Measurements from ENCODE around the gene ARHGEF28. TPM values are rescaled to one million over a fixed set of nuclear protein-coding genes. Genes with fewer than 3 reads are reported as not detected.

The ARHGEF28 gene
- total and polyA plus RNA-seq, 8 donors: 13.9 to 156 (median 55.7) TPM

DNA sequence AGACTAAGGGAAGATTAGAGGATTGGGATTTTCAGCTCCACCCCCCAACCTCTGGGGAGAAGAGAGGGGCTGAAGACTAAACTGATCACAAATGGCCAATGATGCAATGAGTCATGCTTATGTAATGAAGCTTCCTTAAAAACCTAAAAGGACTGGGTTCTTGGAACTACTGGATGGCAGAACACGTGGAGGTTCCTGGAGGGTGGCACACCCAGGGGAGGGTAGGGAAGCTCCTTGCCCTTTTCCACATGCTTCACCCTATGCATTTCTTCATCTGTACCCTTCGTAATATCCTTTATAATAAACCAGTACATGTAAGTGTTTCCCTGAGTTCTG lies 48.6 kb downstream of the ARHGEF28 start:
- Histone ChIP-seq H3K36me3 (no peaks in the 10 kb centered on the region), H3K4me3 (no peak overlapping the region), H3K27me3 (no peaks in the 10 kb centered on the region), H3K27ac (peak overlapping the region; percentile 70 to 80 (median 78)), H3K9me3 (no peaks in the 10 kb centered on the region), H3K4me1 (peaks cover 19 to 71% (median 40%) of the 10 kb centered on the region in 4 donors)
- 63 to 69% (median 67%) methylated on average over 2 of the region's 2 CpGs for WGBS, 5 donors
- intact Hi-C loops (cut with DNase I; ENCODE audit: low total_unique reads): no loop called here
- TF ChIP-seq POLR2A (IDR thresholded peaks at IDR 0.05) (no peak), EP300 (IDR thresholded peaks at IDR 0.05) (no peak), POLR2AphosphoS5 (IDR thresholded peaks at IDR 0.05) (no peak)
- TF ChIP-seq, protein P1, sequence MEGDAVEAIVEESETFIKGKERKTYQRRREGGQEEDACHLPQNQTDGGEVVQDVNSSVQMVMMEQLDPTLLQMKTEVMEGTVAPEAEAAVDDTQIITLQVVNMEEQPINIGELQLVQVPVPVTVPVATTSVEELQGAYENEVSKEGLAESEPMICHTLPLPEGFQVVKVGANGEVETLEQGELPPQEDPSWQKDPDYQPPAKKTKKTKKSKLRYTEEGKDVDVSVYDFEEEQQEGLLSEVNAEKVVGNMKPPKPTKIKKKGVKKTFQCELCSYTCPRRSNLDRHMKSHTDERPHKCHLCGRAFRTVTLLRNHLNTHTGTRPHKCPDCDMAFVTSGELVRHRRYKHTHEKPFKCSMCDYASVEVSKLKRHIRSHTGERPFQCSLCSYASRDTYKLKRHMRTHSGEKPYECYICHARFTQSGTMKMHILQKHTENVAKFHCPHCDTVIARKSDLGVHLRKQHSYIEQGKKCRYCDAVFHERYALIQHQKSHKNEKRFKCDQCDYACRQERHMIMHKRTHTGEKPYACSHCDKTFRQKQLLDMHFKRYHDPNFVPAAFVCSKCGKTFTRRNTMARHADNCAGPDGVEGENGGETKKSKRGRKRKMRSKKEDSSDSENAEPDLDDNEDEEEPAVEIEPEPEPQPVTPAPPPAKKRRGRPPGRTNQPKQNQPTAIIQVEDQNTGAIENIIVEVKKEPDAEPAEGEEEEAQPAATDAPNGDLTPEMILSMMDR (IDR thresholded peaks at IDR 0.05): no peak
- DNase-seq: no peak

DNA sequence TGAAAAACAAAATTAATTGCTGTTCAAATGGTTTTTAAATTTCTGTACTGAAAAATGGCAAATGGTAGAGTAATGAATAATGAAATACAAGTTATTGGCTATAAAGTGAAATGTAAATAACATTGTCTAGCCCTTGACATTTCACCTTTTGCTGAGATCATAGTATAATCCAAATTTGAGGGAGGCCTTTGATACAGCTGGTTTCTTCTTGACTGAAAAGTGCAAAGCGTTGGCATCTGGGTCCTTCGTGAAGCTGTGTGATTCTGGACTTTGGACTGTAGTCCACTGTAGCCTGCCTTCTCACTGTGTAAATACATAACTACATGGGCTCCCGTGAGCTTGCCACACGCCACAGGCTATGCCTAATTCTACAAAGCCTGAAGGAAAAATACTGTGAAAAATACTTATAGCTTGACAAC lies 52.3 kb downstream of the ARHGEF28 start:
- H3K27ac ChIP-seq: peak overlapping the region in 4 of 5 donors; percentile 73 to 76 (median 74)
- H3K27me3 ChIP-seq: no peaks in the 10 kb centered on the region
- DNase-seq: peak; percentile 77 to 90
- H3K9me3 ChIP-seq: no peaks in the 10 kb centered on the region
- H3K4me1 ChIP-seq: peaks cover 11 to 39% (median 27%) of the 10 kb centered on the region in 4 donors
- H3K4me3 ChIP-seq: no peak overlapping the region
- TF ChIP-seq, protein P1 (IDR thresholded peaks at IDR 0.05): no peak
- no peak for TF ChIP-seq POLR2A (IDR thresholded peaks at IDR 0.05)
- TF ChIP-seq EP300 (IDR thresholded peaks at IDR 0.05): no peak
- TF ChIP-seq POLR2AphosphoS5 (IDR thresholded peaks at IDR 0.05): peak in 2 of 3 donors; percentile 5 to 71
- intact Hi-C loops (cut with DNase I; ENCODE audit: low total_unique reads): no loop called here
- H3K36me3 ChIP-seq: no peaks in the 10 kb centered on the region
- WGBS, 5 donors: 33 to 59% (median 44%) methylated on average over 4 of the region's 4 CpGs

DNA sequence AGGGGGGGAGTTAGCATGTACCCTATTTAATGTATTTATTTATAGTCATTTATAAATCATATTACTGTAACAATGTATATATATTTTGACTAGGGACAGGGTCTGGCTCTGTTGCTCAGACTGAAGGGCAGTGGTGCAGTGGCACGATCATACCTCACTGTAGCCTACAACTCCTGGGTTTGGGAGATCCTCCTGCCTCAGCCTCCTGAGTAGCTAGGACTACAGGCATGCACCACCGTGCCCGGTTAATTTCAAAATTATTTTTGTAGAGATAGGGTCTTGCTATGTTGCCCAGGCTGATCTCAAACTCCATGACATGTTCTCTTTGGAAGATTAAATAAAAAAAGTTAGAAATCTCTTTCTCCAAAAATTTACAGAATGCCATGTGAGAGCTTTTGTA lies 52.8 kb downstream of the ARHGEF28 start:
- Histone ChIP-seq H3K36me3 (no peaks in the 10 kb centered on the region), H3K27me3 (no peaks in the 10 kb centered on the region), H3K27ac (peak overlapping the region; percentile 73 to 80 (median 75)), H3K4me3 (no peak overlapping the region), H3K4me1 (peaks cover 11 to 35% (median 23%) of the 10 kb centered on the region in 4 donors), H3K9me3 (no peaks in the 10 kb centered on the region)
- no peak for DNase-seq
- intact Hi-C loops (cut with DNase I; ENCODE audit: low total_unique reads): no loop called here
- TF ChIP-seq POLR2A (IDR thresholded peaks at IDR 0.05): no peak
- TF ChIP-seq, protein P1 (IDR thresholded peaks at IDR 0.05): no peak
- no peak for TF ChIP-seq POLR2AphosphoS5 (IDR thresholded peaks at IDR 0.05)
- no peak for TF ChIP-seq EP300 (IDR thresholded peaks at IDR 0.05)
- 68 to 78% (median 72%) methylated on average over 3 of the region's 3 CpGs for WGBS, 5 donors

DNA sequence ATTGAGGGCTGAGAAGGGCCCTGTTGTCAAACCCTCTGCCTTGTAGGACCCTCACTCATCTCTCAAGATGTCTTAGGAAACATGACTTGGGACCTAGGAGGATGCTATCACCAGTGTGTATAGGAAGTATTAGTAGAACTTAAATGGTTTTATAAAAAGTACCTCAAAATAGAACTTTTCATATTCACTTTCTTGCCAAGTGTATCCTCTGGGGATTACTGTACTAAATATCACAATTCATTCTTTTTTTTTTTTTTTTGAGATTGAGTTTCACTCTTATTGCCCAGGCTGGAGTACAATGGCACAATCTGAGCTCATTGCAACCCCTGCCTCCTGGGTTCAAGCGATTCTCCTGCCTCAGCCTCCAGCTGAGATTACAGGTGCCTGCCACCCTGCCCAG lies 56.2 kb downstream of the ARHGEF28 start:
- Histone ChIP-seq H3K4me3 (no peak overlapping the region), H3K36me3 (peaks cover 0 to 12% (median 3%) of the 10 kb centered on the region in 4 donors), H3K9me3 (no peaks in the 10 kb centered on the region), H3K27ac (peak overlapping the region in 1 of 5 donors; percentile 5), H3K27me3 (no peaks in the 10 kb centered on the region), H3K4me1 (peaks cover 0 to 11% (median 4%) of the 10 kb centered on the region in 4 donors)
- TF ChIP-seq POLR2AphosphoS5 (IDR thresholded peaks at IDR 0.05) (no peak), POLR2A (IDR thresholded peaks at IDR 0.05) (no peak), EP300 (IDR thresholded peaks at IDR 0.05) (no peak)
- TF ChIP-seq, protein P1 (IDR thresholded peaks at IDR 0.05): no peak
- DNase-seq: no peak
- intact Hi-C loops (cut with DNase I; ENCODE audit: low total_unique reads): no loop called here
- WGBS, 5 donors: 86 to 97% (median 93%) methylated on average over 1 of the region's 1 CpG
